SK-N-SH treated with all-trans-retinoic acid at 6 μM for 48 hours (cell line): ENCODE data around the gene NOX1.
"Not testable (repeated sequence)": the region's sequence is repeated elsewhere in the genome, so short reads cannot be mapped to it uniquely, and the experiment has no call there.

Experiments used
- ATAC-seq: fragments of 200-7000 bp; cut with Tn5 transposase; 3 replicates; pipeline ENCODE4 v1.9.1; 2020; ENCODE audit warnings: mild to moderate bottlenecking, moderate library complexity
- ARNTL ChIP-seq: fragments of 450-650 bp; formaldehyde crosslinking; IDR thresholded peaks from 2 replicates; pipeline ENCODE4 v1.5.0; 2020; ENCODE audit warnings: low read depth, mild to moderate bottlenecking, moderate library complexity, borderline replicate concordance
- BACH2 ChIP-seq: fragments of 250-450 bp; sonication (Bioruptor Pico); IDR thresholded peaks from 2 replicates; pipeline ENCODE4 v1.9.0; 2021; ENCODE audit warnings: mild to moderate bottlenecking, borderline replicate concordance
- CSDC2 ChIP-seq: fragments of 250-450 bp; sonication (Bioruptor Pico); IDR thresholded peaks from 2 replicates; pipeline ENCODE4 v1.5.0; 2020; ENCODE audit warnings: mild to moderate bottlenecking, moderate library complexity
- ESRRG ChIP-seq: fragments of 250-450 bp; sonication (Bioruptor Pico); IDR thresholded peaks from 2 replicates; pipeline ENCODE4 v1.6.1; 2021; ENCODE audit warnings: mild to moderate bottlenecking
- GLIS3 ChIP-seq: fragments of 250-450 bp; sonication (Bioruptor Pico); IDR thresholded peaks from 2 replicates; pipeline ENCODE4 v1.5.0; 2020; ENCODE audit warnings: mild to moderate bottlenecking, moderate library complexity
- PPARA ChIP-seq: fragments of 250-450 bp; sonication (Bioruptor Pico); IDR thresholded peaks from 2 replicates; pipeline ENCODE4 v1.5.0; 2020; ENCODE audit warnings: mild to moderate bottlenecking, borderline replicate concordance
- RARB ChIP-seq: fragments of 250-450 bp; sonication (Bioruptor Pico); IDR thresholded peaks from 2 replicates; pipeline ENCODE4 v1.8.0; 2021; ENCODE audit warnings: mild to moderate bottlenecking, moderate library complexity
- SNAI2 ChIP-seq: fragments of 250-450 bp; sonication (Bioruptor Pico); IDR thresholded peaks from 2 replicates; pipeline ENCODE4 v1.5.0; 2020; ENCODE audit warnings: mild to moderate bottlenecking, moderate library complexity
- TCF4 ChIP-seq: fragments of 250-450 bp; sonication (Bioruptor Pico); IDR thresholded peaks from 2 replicates; pipeline ENCODE4 v1.8.0; 2021; ENCODE audit warnings: mild to moderate bottlenecking, moderate library complexity, borderline replicate concordance
- TOX ChIP-seq: fragments of 250-450 bp; sonication (Bioruptor Pico); IDR thresholded peaks from 2 replicates; pipeline ENCODE4 v1.8.0; 2021; ENCODE audit warnings: mild to moderate bottlenecking, moderate library complexity, borderline replicate concordance
- ZC3H10 ChIP-seq: fragments of 250-450 bp; sonication (Bioruptor Pico); IDR thresholded peaks from 2 replicates; pipeline ENCODE4 v1.5.1; 2021; ENCODE audit warnings: mild to moderate bottlenecking, moderate library complexity
- ZFP30 ChIP-seq: fragments of 450-650 bp; formaldehyde crosslinking; IDR thresholded peaks from 2 replicates; pipeline ENCODE4 v1.5.0; 2022; ENCODE audit warnings: mild to moderate bottlenecking, moderate library complexity
- ZNF565 ChIP-seq: fragments of 450-650 bp; formaldehyde crosslinking; conservative IDR thresholded peaks from 2 replicates; pipeline ENCODE4 v1.5.0; 2020; ENCODE audit warnings: low read depth, mild to moderate bottlenecking, moderate library complexity
- ZNF70 ChIP-seq: fragments of 450-650 bp; formaldehyde crosslinking; IDR thresholded peaks from 2 replicates; pipeline ENCODE4 v1.5.0; 2020; ENCODE audit warnings: mild to moderate bottlenecking, moderate library complexity
- ZNF8 ChIP-seq: fragments of 450-650 bp; formaldehyde crosslinking; IDR thresholded peaks from 2 replicates; pipeline ENCODE4 v1.5.0; 2020; ENCODE audit warnings: mild to moderate bottlenecking, moderate library complexity
- TF ChIP-seq, protein P1 (sequence below): fragments of 250-450 bp; sonication (Bioruptor Pico); IDR thresholded peaks from 2 replicates; pipeline ENCODE4 v1.8.0; 2021; ENCODE audit warnings: low read depth, mild to moderate bottlenecking, moderate library complexity, borderline replicate concordance
- TF ChIP-seq, protein P2 (sequence below): fragments of 250-450 bp; sonication (Bioruptor Pico); IDR thresholded peaks from 2 replicates; pipeline ENCODE4 v1.5.1; 2021; ENCODE audit warnings: mild to moderate bottlenecking, moderate library complexity
- TF ChIP-seq, protein P3 (sequence below): fragments of 250-450 bp; sonication (Bioruptor Pico); IDR thresholded peaks from 2 replicates; pipeline ENCODE4 v1.5.1; 2020; ENCODE audit warnings: low read depth, mild to moderate bottlenecking, moderate library complexity
- TF ChIP-seq, protein P4 (sequence below): fragments of 250-450 bp; sonication (Bioruptor Pico); IDR thresholded peaks from 2 replicates; pipeline ENCODE4 v1.5.0; 2020; ENCODE audit warnings: mild to moderate bottlenecking, moderate library complexity
- TF ChIP-seq, protein P5 (sequence below): fragments of 250-450 bp; sonication (Bioruptor Pico); IDR thresholded peaks from 2 replicates; pipeline ENCODE4 v1.8.0; 2020; ENCODE audit warnings: mild to moderate bottlenecking, moderate library complexity, borderline replicate concordance

Gene NOX1

DNA sequence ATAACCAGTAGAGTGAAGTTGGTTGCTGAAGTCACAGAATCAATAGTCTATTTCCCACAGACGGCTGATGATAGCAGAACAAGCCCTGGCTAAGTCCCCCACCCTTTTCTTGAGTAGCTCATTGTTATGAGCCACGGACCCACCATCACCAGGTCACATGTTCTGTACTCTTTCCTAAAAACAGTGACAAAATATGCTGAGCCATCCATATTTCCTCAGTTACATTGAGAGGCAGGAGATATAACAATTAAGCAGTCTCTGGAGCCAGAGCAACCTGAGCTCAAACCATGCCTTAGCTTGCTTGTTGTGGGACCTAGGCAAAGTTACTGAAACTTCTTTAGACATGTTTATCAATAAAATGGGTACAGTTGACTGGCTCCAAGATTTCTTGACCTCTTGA is 56.8 kb downstream of the NOX1 start:
- ATAC-seq = no peak
- TF ChIP-seq ARNTL (no peak), TOX (no peak), PPARA (CRISPR knock-in tag) (no peak)

DNA sequence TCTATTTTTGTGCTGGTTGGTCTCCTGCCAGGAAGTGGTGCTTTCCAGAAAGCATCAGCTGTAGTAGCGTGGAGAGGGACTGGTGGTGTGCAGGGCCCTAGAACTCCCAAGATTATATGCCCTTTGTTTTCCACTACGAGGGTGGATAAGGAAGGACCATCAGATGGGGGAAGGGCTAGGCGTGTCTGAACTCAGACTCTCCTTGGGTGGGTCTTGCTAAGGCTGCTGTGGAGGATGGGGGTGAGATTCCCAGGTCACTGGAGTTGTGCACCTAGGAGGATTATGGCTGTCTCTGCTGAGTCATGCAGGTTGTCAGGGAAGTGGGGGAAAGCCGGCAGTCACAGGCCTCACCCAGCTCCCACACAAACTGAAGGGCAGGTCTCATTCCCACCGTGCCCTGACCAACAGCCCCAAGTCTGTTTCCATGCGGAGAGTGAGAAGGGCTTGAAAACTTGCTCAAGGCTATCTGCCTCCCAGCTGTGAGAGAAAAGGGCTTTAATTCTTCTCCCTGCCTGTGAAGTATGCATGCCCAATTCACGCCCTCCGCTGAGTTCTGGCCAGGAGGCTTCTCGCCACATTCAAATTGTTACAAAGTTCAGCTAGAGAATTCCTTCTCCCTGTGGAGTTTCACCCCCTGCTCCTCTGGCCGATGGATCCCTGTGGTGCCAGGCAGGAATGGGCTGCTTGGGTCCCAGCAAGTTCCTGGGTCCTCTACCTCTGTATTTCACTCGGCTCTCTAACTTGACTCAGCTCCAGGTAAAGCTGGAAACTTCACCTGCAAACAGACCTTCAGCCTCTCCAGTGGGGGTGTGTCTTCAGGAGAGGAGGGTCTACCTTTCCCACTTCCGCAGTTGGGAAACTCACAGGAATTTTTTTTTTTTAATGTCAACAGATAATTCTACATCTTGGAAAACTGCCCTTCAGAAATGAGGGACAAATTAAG is 61.7 kb downstream of the NOX1 start:
- ATAC-seq = no peak
- TF ChIP-seq, protein P1, sequence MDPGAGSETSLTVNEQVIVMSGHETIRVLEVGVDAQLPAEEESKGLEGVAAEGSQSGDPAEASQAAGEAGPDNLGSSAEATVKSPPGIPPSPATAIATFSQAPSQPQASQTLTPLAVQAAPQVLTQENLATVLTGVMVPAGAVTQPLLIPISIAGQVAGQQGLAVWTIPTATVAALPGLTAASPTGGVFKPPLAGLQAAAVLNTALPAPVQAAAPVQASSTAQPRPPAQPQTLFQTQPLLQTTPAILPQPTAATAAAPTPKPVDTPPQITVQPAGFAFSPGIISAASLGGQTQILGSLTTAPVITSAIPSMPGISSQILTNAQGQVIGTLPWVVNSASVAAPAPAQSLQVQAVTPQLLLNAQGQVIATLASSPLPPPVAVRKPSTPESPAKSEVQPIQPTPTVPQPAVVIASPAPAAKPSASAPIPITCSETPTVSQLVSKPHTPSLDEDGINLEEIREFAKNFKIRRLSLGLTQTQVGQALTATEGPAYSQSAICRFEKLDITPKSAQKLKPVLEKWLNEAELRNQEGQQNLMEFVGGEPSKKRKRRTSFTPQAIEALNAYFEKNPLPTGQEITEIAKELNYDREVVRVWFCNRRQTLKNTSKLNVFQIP (CRISPR knock-in tag) = no peak
- TF ChIP-seq RARB (CRISPR knock-in tag) (no peak), BACH2 (CRISPR knock-in tag) (no peak), CSDC2 (CRISPR knock-in tag) (no peak), ZNF70 (no peak), TCF4 (CRISPR knock-in tag) (no peak), TOX (no peak), ZNF8 (CRISPR knock-in tag) (no peak), ZFP30 (CRISPR knock-in tag) (no peak), ZC3H10 (CRISPR knock-in tag) (no peak)
- TF ChIP-seq, protein P2, sequence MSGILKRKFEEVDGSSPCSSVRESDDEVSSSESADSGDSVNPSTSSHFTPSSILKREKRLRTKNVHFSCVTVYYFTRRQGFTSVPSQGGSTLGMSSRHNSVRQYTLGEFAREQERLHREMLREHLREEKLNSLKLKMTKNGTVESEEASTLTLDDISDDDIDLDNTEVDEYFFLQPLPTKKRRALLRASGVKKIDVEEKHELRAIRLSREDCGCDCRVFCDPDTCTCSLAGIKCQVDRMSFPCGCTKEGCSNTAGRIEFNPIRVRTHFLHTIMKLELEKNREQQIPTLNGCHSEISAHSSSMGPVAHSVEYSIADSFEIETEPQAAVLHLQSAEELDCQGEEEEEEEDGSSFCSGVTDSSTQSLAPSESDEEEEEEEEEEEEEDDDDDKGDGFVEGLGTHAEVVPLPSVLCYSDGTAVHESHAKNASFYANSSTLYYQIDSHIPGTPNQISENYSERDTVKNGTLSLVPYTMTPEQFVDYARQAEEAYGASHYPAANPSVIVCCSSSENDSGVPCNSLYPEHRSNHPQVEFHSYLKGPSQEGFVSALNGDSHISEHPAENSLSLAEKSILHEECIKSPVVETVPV = no peak
- TF ChIP-seq, protein P3, sequence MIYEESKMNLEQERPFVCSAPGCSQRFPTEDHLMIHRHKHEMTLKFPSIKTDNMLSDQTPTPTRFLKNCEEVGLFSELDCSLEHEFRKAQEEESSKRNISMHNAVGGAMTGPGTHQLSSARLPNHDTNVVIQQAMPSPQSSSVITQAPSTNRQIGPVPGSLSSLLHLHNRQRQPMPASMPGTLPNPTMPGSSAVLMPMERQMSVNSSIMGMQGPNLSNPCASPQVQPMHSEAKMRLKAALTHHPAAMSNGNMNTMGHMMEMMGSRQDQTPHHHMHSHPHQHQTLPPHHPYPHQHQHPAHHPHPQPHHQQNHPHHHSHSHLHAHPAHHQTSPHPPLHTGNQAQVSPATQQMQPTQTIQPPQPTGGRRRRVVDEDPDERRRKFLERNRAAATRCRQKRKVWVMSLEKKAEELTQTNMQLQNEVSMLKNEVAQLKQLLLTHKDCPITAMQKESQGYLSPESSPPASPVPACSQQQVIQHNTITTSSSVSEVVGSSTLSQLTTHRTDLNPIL (CRISPR knock-in tag) = no peak

DNA sequence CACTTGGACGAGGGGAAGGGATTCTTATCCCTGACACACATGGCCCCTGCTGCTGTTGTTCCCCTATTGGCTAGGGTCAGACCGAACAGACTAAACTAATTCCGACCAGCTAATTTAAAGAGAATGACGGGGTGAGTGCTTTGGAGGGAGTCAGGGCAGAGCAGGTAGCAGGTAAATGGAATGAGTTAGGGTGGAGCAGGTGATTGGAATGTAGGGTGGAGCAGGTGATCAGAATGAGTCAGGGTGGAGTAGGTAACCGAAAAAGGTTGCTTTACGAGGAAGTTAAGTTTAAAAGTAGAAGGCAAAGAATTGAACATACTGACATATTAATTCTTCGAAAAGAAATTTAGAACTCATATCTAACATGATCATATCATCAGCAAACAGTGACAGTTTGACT is 65.9 kb downstream of the NOX1 start:
- not testable (repeated sequence) for ATAC-seq

DNA sequence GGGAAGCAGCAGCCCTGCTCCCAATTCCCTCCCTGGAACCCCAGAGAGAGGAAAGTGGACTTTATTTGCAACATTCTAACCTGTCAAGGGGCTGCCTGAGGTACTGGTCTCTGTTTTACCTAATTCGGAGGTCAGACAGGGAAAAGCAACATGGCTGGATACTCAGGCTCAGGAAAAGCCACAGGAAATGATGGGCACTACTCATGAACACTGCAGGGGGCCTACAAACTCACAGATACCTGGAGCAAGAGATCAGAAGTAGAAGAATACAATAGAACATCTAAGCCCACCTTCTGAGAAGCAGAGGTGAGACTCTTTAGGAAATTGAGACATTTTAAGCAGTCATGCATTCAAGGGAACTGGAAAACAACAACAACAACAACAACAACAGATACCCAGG is 69.4 kb downstream of the NOX1 start:
- no peak for ATAC-seq
- TF ChIP-seq, protein P4, sequence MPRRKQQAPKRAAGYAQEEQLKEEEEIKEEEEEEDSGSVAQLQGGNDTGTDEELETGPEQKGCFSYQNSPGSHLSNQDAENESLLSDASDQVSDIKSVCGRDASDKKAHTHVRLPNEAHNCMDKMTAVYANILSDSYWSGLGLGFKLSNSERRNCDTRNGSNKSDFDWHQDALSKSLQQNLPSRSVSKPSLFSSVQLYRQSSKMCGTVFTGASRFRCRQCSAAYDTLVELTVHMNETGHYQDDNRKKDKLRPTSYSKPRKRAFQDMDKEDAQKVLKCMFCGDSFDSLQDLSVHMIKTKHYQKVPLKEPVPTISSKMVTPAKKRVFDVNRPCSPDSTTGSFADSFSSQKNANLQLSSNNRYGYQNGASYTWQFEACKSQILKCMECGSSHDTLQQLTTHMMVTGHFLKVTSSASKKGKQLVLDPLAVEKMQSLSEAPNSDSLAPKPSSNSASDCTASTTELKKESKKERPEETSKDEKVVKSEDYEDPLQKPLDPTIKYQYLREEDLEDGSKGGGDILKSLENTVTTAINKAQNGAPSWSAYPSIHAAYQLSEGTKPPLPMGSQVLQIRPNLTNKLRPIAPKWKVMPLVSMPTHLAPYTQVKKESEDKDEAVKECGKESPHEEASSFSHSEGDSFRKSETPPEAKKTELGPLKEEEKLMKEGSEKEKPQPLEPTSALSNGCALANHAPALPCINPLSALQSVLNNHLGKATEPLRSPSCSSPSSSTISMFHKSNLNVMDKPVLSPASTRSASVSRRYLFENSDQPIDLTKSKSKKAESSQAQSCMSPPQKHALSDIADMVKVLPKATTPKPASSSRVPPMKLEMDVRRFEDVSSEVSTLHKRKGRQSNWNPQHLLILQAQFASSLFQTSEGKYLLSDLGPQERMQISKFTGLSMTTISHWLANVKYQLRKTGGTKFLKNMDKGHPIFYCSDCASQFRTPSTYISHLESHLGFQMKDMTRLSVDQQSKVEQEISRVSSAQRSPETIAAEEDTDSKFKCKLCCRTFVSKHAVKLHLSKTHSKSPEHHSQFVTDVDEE (CRISPR knock-in tag) = no peak
- no peak for TF ChIP-seq ESRRG (CRISPR knock-in tag)
- no peak for TF ChIP-seq CSDC2 (CRISPR knock-in tag)
- TF ChIP-seq ZNF565 (CRISPR knock-in tag) = no peak
- TF ChIP-seq, protein P3 (CRISPR knock-in tag) = no peak
- no peak for TF ChIP-seq TOX
- TF ChIP-seq ZC3H10 (CRISPR knock-in tag) = no peak
- no peak for TF ChIP-seq GLIS3 (CRISPR knock-in tag)
- no peak for TF ChIP-seq RARB (CRISPR knock-in tag)
- TF ChIP-seq BACH2 (CRISPR knock-in tag) = no peak
- TF ChIP-seq TCF4 (CRISPR knock-in tag) = no peak
- TF ChIP-seq, protein P1 (CRISPR knock-in tag) = no peak
- TF ChIP-seq SNAI2 (CRISPR knock-in tag) = no peak
- TF ChIP-seq, protein P5, sequence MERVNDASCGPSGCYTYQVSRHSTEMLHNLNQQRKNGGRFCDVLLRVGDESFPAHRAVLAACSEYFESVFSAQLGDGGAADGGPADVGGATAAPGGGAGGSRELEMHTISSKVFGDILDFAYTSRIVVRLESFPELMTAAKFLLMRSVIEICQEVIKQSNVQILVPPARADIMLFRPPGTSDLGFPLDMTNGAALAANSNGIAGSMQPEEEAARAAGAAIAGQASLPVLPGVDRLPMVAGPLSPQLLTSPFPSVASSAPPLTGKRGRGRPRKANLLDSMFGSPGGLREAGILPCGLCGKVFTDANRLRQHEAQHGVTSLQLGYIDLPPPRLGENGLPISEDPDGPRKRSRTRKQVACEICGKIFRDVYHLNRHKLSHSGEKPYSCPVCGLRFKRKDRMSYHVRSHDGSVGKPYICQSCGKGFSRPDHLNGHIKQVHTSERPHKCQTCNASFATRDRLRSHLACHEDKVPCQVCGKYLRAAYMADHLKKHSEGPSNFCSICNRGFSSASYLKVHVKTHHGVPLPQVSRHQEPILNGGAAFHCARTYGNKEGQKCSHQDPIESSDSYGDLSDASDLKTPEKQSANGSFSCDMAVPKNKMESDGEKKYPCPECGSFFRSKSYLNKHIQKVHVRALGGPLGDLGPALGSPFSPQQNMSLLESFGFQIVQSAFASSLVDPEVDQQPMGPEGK (CRISPR knock-in tag) = no peak
- TF ChIP-seq, protein P2 = no peak
